HepG2 (cell line): ENCODE results near the gene C6orf62. TPM values are rescaled to one million over a fixed set of nuclear protein-coding genes. Genes with fewer than 3 reads are reported as not detected.

Experiments used
- ARID3A ChIP-seq: IDR thresholded peaks from 2 replicates; pipeline ENCODE4 v1.6.1; 2012; ENCODE audit warnings: low read depth, low read length, improper control_type of control experiment
- EZH2 ChIP-seq: conservative IDR thresholded peaks from 2 replicates; pipeline ENCODE4 v1.6.1; 2012; ENCODE audit warnings: mild to moderate bottlenecking, low read depth, low read length, moderate library complexity
- FOXA3 ChIP-seq: IDR thresholded peaks from 2 replicates; pipeline ENCODE4 v1.6.1; 2016; ENCODE audit warnings: missing genetic modification reagents, missing compliant biosample characterization
- FOXP1 ChIP-seq, 2 experiments: fragments of 450-650 bp in 1 of 2; IDR thresholded peaks; 2 replicates each; pipeline ENCODE4 v1.6.1; 2017 to 2018; ENCODE audit warnings: antibody characterized with exemption in 1 of 2
- GMEB1 ChIP-seq: sonication (generic); formaldehyde crosslinking; IDR thresholded peaks from 2 replicates; pipeline ENCODE4 v1.5.1; 2020; ENCODE audit warnings: missing genetic modification reagents, mild to moderate bottlenecking, borderline replicate concordance
- HES4 ChIP-seq: sonication (generic); formaldehyde crosslinking; IDR thresholded peaks from 2 replicates; pipeline ENCODE4 v1.9.0; 2021; ENCODE audit warnings: mild to moderate bottlenecking, missing genetic modification reagents, borderline replicate concordance
- HMGXB3 ChIP-seq: sonication (generic); formaldehyde crosslinking; IDR thresholded peaks from 2 replicates; pipeline ENCODE4 v1.4.0; 2020; ENCODE audit warnings: missing genetic modification reagents, borderline replicate concordance
- MTA3 ChIP-seq: sonication (generic); formaldehyde crosslinking; IDR thresholded peaks from 2 replicates; pipeline ENCODE4 v1.4.0; 2020; ENCODE audit warnings: missing genetic modification reagents
- NAIF1 ChIP-seq: sonication (generic); formaldehyde crosslinking; IDR thresholded peaks from 2 replicates; pipeline ENCODE4 v1.5.0; 2020; ENCODE audit warnings: mild to moderate bottlenecking, missing genetic modification reagents, borderline replicate concordance
- SRSF4 ChIP-seq: fragments of 200-400 bp; formaldehyde crosslinking; IDR thresholded peaks from one replicate; pipeline ENCODE4 v1.6.1; 2018; ENCODE audit warnings: mild to moderate bottlenecking, low read depth, low read length, moderate library complexity; ENCODE audit not compliant: poor library complexity, severe bottlenecking
- TAF1 ChIP-seq: sonication (generic); formaldehyde crosslinking; IDR thresholded peaks from 2 replicates; pipeline ENCODE4 v1.4.0; 2020; ENCODE audit warnings: missing genetic modification reagents
- ZBTB7A ChIP-seq: sonication (generic); formaldehyde crosslinking; IDR thresholded peaks from 2 replicates; pipeline ENCODE4 v1.8.0; 2022; ENCODE audit warnings: mild to moderate bottlenecking, missing genetic modification reagents
- ZNF224 ChIP-seq: sonication (generic); formaldehyde crosslinking; IDR thresholded peaks from 2 replicates; pipeline ENCODE4 v1.5.0; 2020; ENCODE audit warnings: mild to moderate bottlenecking, missing genetic modification reagents
- ZNF329 ChIP-seq: sonication (generic); formaldehyde crosslinking; IDR thresholded peaks from 2 replicates; pipeline ENCODE4 v1.9.0; 2021; ENCODE audit warnings: low read depth, mild to moderate bottlenecking, missing genetic modification reagents
- ZNF337 ChIP-seq: sonication (generic); formaldehyde crosslinking; IDR thresholded peaks from 2 replicates; pipeline ENCODE4 v1.5.1; 2020; ENCODE audit warnings: missing genetic modification reagents, low read depth, mild to moderate bottlenecking, borderline replicate concordance
- ZNF747 ChIP-seq: sonication (generic); formaldehyde crosslinking; IDR thresholded peaks from 2 replicates; pipeline ENCODE4 v1.8.1; 2023; ENCODE audit warnings: missing genetic modification reagents, mild to moderate bottlenecking, borderline replicate concordance
- ZNF879 ChIP-seq: sonication (generic); formaldehyde crosslinking; IDR thresholded peaks from 2 replicates; pipeline ENCODE4 v1.8.1; 2023; ENCODE audit warnings: missing genetic modification reagents
- polyA plus RNA-seq, 8 experiments: library from polyadenylated mRNA; depleted of rRNA in 3 of 8; stranded (reverse) in 7 of 8; unstranded in 1 of 8; fragments of >200 nt; fragmentation: Illumina TruSeq in 4 of 8; extraction: Trizol in 4 of 8; gene quantifications; 2 replicates each; pipeline versions ENCODE4 v1.2.1 to v1.2.3, GENCODE V29; 2011 to 2016; ENCODE audit warnings: low read depth in 4 of 8, missing spikeins in 1 of 8, mixed read lengths in 1 of 8; ENCODE audit not compliant: insufficient read depth in 1 of 8
- total RNA-seq, 5 experiments: library from RNA; depleted of rRNA; stranded (reverse); fragments of >200 nt; fragmentation: Illumina TruSeq; extraction: Trizol; gene quantifications; 2 replicates each; pipeline ENCODE4 v1.2.3, GENCODE V29; 2016; ENCODE audit warnings: low read depth in 1 of 5
- TF ChIP-seq, protein P1 (sequence below): IDR thresholded peaks from 2 replicates; pipeline ENCODE4 v1.6.1; 2016; ENCODE audit warnings: missing genetic modification reagents, missing compliant biosample characterization

C6orf62 gene
- total and polyA plus RNA-seq, 2 of the 13 experiments (the other 11 are each of a cell fraction or from before 2014, with no cell fraction given), result 54.8 to 90.4 TPM

- TF ChIP-seq HMGXB3 (CRISPR knock-in tag), result peak; percentile 90
- peak; percentile 61; the same call in 1 of the 2 replicates for TF ChIP-seq FOXA3 (CRISPR knock-in tag)
- 0 out of 2 replicates have a peak, but pooled peaks have one; percentile 5 for TF ChIP-seq ZNF329 (CRISPR knock-in tag)
- TF ChIP-seq, protein P1, sequence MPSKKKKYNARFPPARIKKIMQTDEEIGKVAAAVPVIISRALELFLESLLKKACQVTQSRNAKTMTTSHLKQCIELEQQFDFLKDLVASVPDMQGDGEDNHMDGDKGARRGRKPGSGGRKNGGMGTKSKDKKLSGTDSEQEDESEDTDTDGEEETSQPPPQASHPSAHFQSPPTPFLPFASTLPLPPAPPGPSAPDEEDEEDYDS (CRISPR knock-in tag), result peak; percentile 96
- TF ChIP-seq FOXP1 (IDR thresholded peaks at IDR 0.05), result no peak
- TF ChIP-seq FOXP1 (CRISPR knock-in tag; IDR thresholded peaks at IDR 0.05), result peak; percentile 77
- peak; percentile 84; the same call in 1 of the 2 replicates for TF ChIP-seq HES4
- TF ChIP-seq ZNF879 (CRISPR knock-in tag), result peak; percentile 96; the same call in 1 of the 2 replicates
- peak; percentile 80 for TF ChIP-seq ZBTB7A
- TF ChIP-seq SRSF4, result no peak
- no peak; the same call in 1 of the 2 replicates for TF ChIP-seq ARID3A
- TF ChIP-seq NAIF1, result peak; percentile 95
- peak; percentile 86 for TF ChIP-seq GMEB1
- no peak for TF ChIP-seq MTA3 (CRISPR knock-in tag)
- peak; percentile 97 for TF ChIP-seq ZNF747
- TF ChIP-seq ZNF224 (CRISPR knock-in tag), result peak; percentile 97
- TF ChIP-seq ZNF337 (CRISPR knock-in tag), result peak; percentile 94; the same call in 1 of the 2 replicates
- no peak for TF ChIP-seq EZH2
- peak; percentile 95 for TF ChIP-seq TAF1 (CRISPR knock-in tag)
Observed at GRCh38 chr6:24666641-24667377, 52.1 kb downstream of the C6orf62 start, which contains the start of the genes ACOT13 and TDP2 (continued).
